Neural progenitor cell (in vitro differentiated cells): Measurements from ENCODE around the gene NPIPB6. TPM values are rescaled to one million over a fixed set of nuclear protein-coding genes. Genes with fewer than 3 reads are reported as not detected.

Source experiments
- DNase-seq: peaks from one replicate; pipeline ENCODE4 v3.0.0-alpha.2; 2016; ENCODE audit warnings: low spot score
- H2AFZ ChIP-seq: fragments of 200-600 bp; sonication (generic); replicated peaks from 2 replicates; pipeline ENCODE4 v1.6.1; 2016; ENCODE audit warnings: antibody characterized with exemption
- H3F3A ChIP-seq: fragments of 200-600 bp; sonication (generic); 2 replicates; pipeline ENCODE4 v1.6.1; 2016; ENCODE audit warnings: antibody characterized with exemption, low read depth
- H3K27ac ChIP-seq: fragments of 200-600 bp; sonication (generic); 2 replicates; pipeline ENCODE4 v1.5.1; 2016; ENCODE audit warnings: mild to moderate bottlenecking
- H3K27me3 ChIP-seq: fragments of 200-600 bp; sonication (generic); 2 replicates; pipeline ENCODE4 v1.6.1; 2016; ENCODE audit warnings: mild to moderate bottlenecking, moderate library complexity
- H3K36me3 ChIP-seq: fragments of 200-600 bp; sonication (generic); 2 replicates; pipeline ENCODE4 v1.5.1; 2016
- H3K4me1 ChIP-seq: fragments of 200-600 bp; sonication (generic); 2 replicates; pipeline ENCODE4 v1.6.1; 2016; ENCODE audit warnings: mixed run types
- H3K4me2 ChIP-seq: fragments of 200-600 bp; sonication (generic); 2 replicates; pipeline ENCODE4 v1.6.1; 2016
- H3K4me3 ChIP-seq: fragments of 200-600 bp; sonication (generic); 2 replicates; pipeline ENCODE4 v1.5.1; 2016
- H3K79me2 ChIP-seq: fragments of 200-600 bp; sonication (generic); 2 replicates; pipeline ENCODE4 v1.6.1; 2016; ENCODE audit warnings: low read depth
- H3K9ac ChIP-seq: fragments of 200-600 bp; sonication (generic); 2 replicates; pipeline ENCODE4 v1.6.1; 2016
- H3K9me3 ChIP-seq: fragments of 200-600 bp; sonication (generic); 2 replicates; pipeline ENCODE4 v1.5.1; 2016; ENCODE audit warnings: low read depth
- H4K20me1 ChIP-seq: fragments of 200-600 bp; sonication (generic); 2 replicates; pipeline ENCODE4 v1.6.1; 2016; ENCODE audit warnings: low read depth
- H3K27ac Mint-ChIP-seq: 3 replicates; pipeline ENCODE4 v1.8.0; 2021; ENCODE audit warnings: mixed read lengths
- H3K27me3 Mint-ChIP-seq: 2 replicates; pipeline ENCODE4 v1.8.0; 2022; ENCODE audit warnings: low read depth, mild to moderate bottlenecking, inconsistent platforms, moderate library complexity, mixed read lengths; ENCODE audit not compliant: insufficient read depth
- H3K36me3 Mint-ChIP-seq: 3 replicates; pipeline ENCODE4 v1.8.0; 2021; ENCODE audit warnings: mixed read lengths
- H3K4me1 Mint-ChIP-seq: 3 replicates; pipeline ENCODE4 v1.8.0; 2021; ENCODE audit warnings: mixed read lengths
- H3K4me3 Mint-ChIP-seq: 3 replicates; pipeline ENCODE4 v1.8.0; 2021; ENCODE audit warnings: mild to moderate bottlenecking, moderate library complexity, mixed read lengths
- H3K9me3 Mint-ChIP-seq: 3 replicates; pipeline ENCODE4 v1.8.0; 2020; ENCODE audit warnings: mixed read lengths
- EZH2 ChIP-seq: fragments of 200-600 bp; sonication (generic); IDR thresholded peaks from 2 replicates; pipeline ENCODE4 v1.6.1; 2017; ENCODE audit warnings: antibody characterized with exemption, mild to moderate bottlenecking, moderate library complexity
- EZH2phosphoT487 ChIP-seq: fragments of 200-600 bp; sonication (generic); IDR thresholded peaks from 2 replicates; pipeline ENCODE4 v1.6.1; 2017; ENCODE audit warnings: antibody characterized with exemption
- total RNA-seq: library from RNA; depleted of rRNA; stranded (reverse); fragments of >200 nt; gene quantifications from 2 replicates; pipeline ENCODE4 v1.2.3, GENCODE V29; 2015; ENCODE audit warnings: low replicate concordance
- TF ChIP-seq, protein P1 (sequence below): fragments of 200-600 bp; sonication (generic); IDR thresholded peaks from 2 replicates; pipeline ENCODE4 v1.5.1; 2017; ENCODE audit warnings: antibody characterized with exemption, mild to moderate bottlenecking

The NPIPB6 gene
- total RNA-seq, 1 donor from 2014 or later = 6.2 TPM

DNA sequence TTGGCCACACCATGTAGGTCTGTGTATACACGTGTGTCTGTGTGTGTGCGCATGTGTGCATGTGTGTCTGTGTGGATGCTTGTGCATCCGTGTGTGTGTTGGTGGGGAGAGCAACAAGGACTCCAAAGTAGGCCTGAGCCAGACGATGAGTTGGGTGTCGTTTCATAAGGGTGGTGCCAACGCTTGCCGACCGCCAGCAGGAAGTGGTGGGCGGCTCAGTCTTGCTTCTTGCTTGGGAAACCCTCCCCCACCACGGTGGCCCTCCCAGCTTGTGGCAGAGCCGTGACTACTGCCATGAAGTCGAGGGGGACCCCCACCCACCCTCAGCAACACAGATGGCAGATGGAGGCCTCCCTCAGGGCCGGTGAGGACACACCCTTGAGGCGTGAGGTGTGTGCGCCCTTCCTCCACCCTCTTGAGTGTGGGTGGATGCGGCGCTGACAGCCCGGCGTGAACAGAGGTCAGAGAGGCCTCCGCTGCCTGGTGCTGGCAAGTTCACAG, 53.4 kb downstream of the NPIPB6 start:
- H3K9me3 Mint-ChIP-seq = no peaks in the 10 kb centered on the region
- Histone ChIP-seq H3K79me2 (peaks cover 35% of the 10 kb centered on the region), H3K4me3 (no peak overlapping the region), H3K9ac (no peak overlapping the region), H3F3A (no peaks in the 10 kb centered on the region), H3K27me3 (no peaks in the 10 kb centered on the region), H3K4me2 (no peak overlapping the region), H3K4me1 (no peaks in the 10 kb centered on the region), H4K20me1 (peaks cover 86% of the 10 kb centered on the region), H2AFZ (no peak overlapping the region), H3K36me3 (no peaks in the 10 kb centered on the region), H3K27ac (no peak overlapping the region), H3K9me3 (no peaks in the 10 kb centered on the region)
- no peaks in the 10 kb centered on the region for H3K4me1 Mint-ChIP-seq
- DNase-seq = no peak
- H3K27ac Mint-ChIP-seq = no peak overlapping the region
- no peak overlapping the region for H3K4me3 Mint-ChIP-seq
- H3K36me3 Mint-ChIP-seq = peaks cover 23% of the 10 kb centered on the region
- TF ChIP-seq EZH2 (no peak), EZH2phosphoT487 (no peak)
- TF ChIP-seq, protein P1, sequence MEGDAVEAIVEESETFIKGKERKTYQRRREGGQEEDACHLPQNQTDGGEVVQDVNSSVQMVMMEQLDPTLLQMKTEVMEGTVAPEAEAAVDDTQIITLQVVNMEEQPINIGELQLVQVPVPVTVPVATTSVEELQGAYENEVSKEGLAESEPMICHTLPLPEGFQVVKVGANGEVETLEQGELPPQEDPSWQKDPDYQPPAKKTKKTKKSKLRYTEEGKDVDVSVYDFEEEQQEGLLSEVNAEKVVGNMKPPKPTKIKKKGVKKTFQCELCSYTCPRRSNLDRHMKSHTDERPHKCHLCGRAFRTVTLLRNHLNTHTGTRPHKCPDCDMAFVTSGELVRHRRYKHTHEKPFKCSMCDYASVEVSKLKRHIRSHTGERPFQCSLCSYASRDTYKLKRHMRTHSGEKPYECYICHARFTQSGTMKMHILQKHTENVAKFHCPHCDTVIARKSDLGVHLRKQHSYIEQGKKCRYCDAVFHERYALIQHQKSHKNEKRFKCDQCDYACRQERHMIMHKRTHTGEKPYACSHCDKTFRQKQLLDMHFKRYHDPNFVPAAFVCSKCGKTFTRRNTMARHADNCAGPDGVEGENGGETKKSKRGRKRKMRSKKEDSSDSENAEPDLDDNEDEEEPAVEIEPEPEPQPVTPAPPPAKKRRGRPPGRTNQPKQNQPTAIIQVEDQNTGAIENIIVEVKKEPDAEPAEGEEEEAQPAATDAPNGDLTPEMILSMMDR = no peak
- peaks cover 2% of the 10 kb centered on the region for H3K27me3 Mint-ChIP-seq

DNA sequence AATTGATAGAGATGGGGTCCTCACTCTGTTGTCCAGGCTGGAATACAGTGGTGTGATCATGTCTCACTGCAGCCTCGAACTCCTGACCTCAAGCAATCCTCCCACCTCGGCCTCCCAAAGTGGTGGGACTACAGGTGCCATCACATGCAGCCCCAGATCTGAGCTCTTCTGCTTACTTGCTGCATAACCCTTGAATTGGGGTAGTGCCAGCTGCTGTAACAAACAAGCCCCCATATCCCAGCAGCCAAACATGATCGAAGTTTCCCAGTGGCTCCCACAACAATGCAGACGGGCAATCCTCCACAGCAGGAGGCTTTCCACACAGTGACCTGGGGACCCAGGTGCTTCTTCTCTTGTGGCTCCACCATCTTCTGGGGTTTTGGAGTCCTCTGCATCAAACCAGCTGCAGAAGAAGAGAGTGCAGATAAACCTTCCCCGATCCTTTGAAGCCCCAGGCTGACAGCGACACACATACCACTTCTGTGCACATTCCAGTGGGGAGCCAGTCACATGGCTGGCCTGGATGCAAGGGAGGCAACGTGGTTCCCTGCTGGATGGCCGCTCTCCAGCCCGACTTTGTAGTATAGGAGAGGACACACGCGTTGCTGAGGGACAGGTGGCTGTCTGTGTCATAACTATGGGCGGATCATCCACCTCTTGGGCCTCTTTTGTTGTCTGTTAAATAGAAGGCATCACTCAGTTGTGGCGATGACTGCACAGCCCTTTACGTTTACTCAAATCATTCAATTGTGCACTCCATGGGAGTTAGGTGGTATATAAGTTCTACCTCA, 54.3 kb downstream of the NPIPB6 start:
- Mint-ChIP-seq H3K27ac (no peak overlapping the region), H3K27me3 (peaks cover 2% of the 10 kb centered on the region), H3K4me3 (no peak overlapping the region), H3K9me3 (no peaks in the 10 kb centered on the region), H3K36me3 (peaks cover 27% of the 10 kb centered on the region), H3K4me1 (no peaks in the 10 kb centered on the region)
- no peak for DNase-seq
- Histone ChIP-seq H3F3A (no peaks in the 10 kb centered on the region), H3K4me3 (no peak overlapping the region), H2AFZ (no peak overlapping the region), H3K9ac (no peak overlapping the region), H3K4me1 (no peaks in the 10 kb centered on the region), H3K27me3 (no peaks in the 10 kb centered on the region), H3K9me3 (no peaks in the 10 kb centered on the region), H3K27ac (no peak overlapping the region), H3K79me2 (peaks cover 42% of the 10 kb centered on the region), H3K36me3 (no peaks in the 10 kb centered on the region), H4K20me1 (peaks cover 89% of the 10 kb centered on the region), H3K4me2 (no peak overlapping the region)
- TF ChIP-seq EZH2phosphoT487 (no peak), EZH2 (no peak)
- TF ChIP-seq, protein P1 = no peak

- Mint-ChIP-seq H3K9me3 (no peaks in the 10 kb centered on the region), H3K36me3 (peaks cover 28% of the 10 kb centered on the region), H3K4me1 (no peaks in the 10 kb centered on the region), H3K4me3 (no peak overlapping the region), H3K27ac (no peak overlapping the region), H3K27me3 (peaks cover 2% of the 10 kb centered on the region)
- Histone ChIP-seq H3K4me3 (no peak overlapping the region), H3K27me3 (no peaks in the 10 kb centered on the region), H3K79me2 (peaks cover 45% of the 10 kb centered on the region), H3K9ac (no peak overlapping the region), H3K27ac (no peak overlapping the region), H3K4me2 (no peak overlapping the region), H4K20me1 (peaks cover 93% of the 10 kb centered on the region), H3F3A (no peaks in the 10 kb centered on the region), H3K9me3 (no peaks in the 10 kb centered on the region), H3K4me1 (no peaks in the 10 kb centered on the region), H3K36me3 (no peaks in the 10 kb centered on the region), H2AFZ (no peak overlapping the region)
- TF ChIP-seq EZH2phosphoT487 (no peak), EZH2 (no peak)
- TF ChIP-seq, protein P1 = no peak
- no peak for DNase-seq
Observed at GRCh38 chr16:28307936-28308335, 55.4 kb downstream of the NPIPB6 start.
